Measurements from ENCODE around the gene TNNT1.
A peak's percentile ranks its signal among the peaks of the same experiment; 100 is the strongest.

TNNT1 gene

GRCh38 chr19:55106591-55106990, 42.4 kb downstream of the TNNT1 start:
- DNase-seq, result no peak

GRCh38 chr19:55105237-55105636, 43.8 kb downstream of the TNNT1 start:
- no peak for DNase-seq

GRCh38 chr19:55103190-55103589, 45.8 kb downstream of the TNNT1 start:
- DNase-seq, result no peak

- DNase-seq, result no peak
Measured at GRCh38 chr19:55101261-55101660, 47.7 kb downstream of the TNNT1 start.

GRCh38 chr19:55099557-55100506, 49.2 kb downstream of the TNNT1 start:
- peak; percentile 54 for DNase-seq

GRCh38 chr19:55098716-55099556, 50.1 kb downstream of the TNNT1 start:
- DNase-seq, result peak; percentile 50

GRCh38 chr19:55097864-55098715, 50.9 kb downstream of the TNNT1 start:
- peak; percentile 47 for DNase-seq

- DNase-seq, result peak; percentile 57
Measured at GRCh38 chr19:55096061-55096701, 52.8 kb downstream of the TNNT1 start.

- peak; percentile 65 for DNase-seq
Measured at GRCh38 chr19:55095260-55096060, 53.5 kb downstream of the TNNT1 start.

- DNase-seq, result peak; percentile 92
Measured at GRCh38 chr19:55094456-55095259, 54.3 kb downstream of the TNNT1 start.

GRCh38 chr19:55092423-55093318, 56.3 kb downstream of the TNNT1 start:
- peak; percentile 76 for DNase-seq

- DNase-seq, result peak; percentile 89
Measured at GRCh38 chr19:55091955-55092354, 57.1 kb downstream of the TNNT1 start.

GRCh38 chr19:55091126-55091910, 57.7 kb downstream of the TNNT1 start:
- no peak for DNase-seq

- peak; percentile 46 for DNase-seq
Measured at GRCh38 chr19:55090564-55090963, 58.4 kb downstream of the TNNT1 start.

- no peak for DNase-seq
Measured at GRCh38 chr19:55089342-55089944, 59.6 kb downstream of the TNNT1 start.

GRCh38 chr19:55088543-55089341, 60.3 kb downstream of the TNNT1 start:
- DNase-seq, result peak; percentile 88

GRCh38 chr19:55088021-55088451, 61.0 kb downstream of the TNNT1 start:
- DNase-seq, result no peak

Measured in islet precursor cell (in vitro differentiated cells).